ENCODE measurements around the gene ZNF519.

- TF ChIP-seq POLR2A (IDR thresholded peaks at IDR 0.05) = no peak
- TF ChIP-seq, protein P1, sequence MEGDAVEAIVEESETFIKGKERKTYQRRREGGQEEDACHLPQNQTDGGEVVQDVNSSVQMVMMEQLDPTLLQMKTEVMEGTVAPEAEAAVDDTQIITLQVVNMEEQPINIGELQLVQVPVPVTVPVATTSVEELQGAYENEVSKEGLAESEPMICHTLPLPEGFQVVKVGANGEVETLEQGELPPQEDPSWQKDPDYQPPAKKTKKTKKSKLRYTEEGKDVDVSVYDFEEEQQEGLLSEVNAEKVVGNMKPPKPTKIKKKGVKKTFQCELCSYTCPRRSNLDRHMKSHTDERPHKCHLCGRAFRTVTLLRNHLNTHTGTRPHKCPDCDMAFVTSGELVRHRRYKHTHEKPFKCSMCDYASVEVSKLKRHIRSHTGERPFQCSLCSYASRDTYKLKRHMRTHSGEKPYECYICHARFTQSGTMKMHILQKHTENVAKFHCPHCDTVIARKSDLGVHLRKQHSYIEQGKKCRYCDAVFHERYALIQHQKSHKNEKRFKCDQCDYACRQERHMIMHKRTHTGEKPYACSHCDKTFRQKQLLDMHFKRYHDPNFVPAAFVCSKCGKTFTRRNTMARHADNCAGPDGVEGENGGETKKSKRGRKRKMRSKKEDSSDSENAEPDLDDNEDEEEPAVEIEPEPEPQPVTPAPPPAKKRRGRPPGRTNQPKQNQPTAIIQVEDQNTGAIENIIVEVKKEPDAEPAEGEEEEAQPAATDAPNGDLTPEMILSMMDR (IDR thresholded peaks at IDR 0.05) = no peak
Measured at GRCh38 chr18:14053661-14054060, 78.6 kb downstream of the ZNF519 start.
